Suprapubic skin (tissue), 4 donors: ENCODE measurements around the gene BPIFB4.

Source experiments
- EP300 ChIP-seq: sonication (generic); formaldehyde crosslinking; IDR thresholded peaks from one replicate; pipeline ENCODE4 v1.6.1; 2017; ENCODE audit warnings: antibody characterized with exemption
- POLR2A ChIP-seq, 2 donors: fragments of 450-650 bp; IDR thresholded peaks; one replicate each; pipeline ENCODE4 v1.6.1; 2017; ENCODE audit warnings: antibody characterized with exemption in 2 of 2, mild to moderate bottlenecking in 2 of 2, moderate library complexity in 2 of 2
- POLR2AphosphoS5 ChIP-seq, 3 donors: sonication (generic); formaldehyde crosslinking; IDR thresholded peaks; one replicate each; pipeline ENCODE4 v1.6.1; 2017; ENCODE audit warnings: antibody characterized with exemption in 3 of 3
- TF ChIP-seq, protein P1 (sequence below), 2 donors: fragments of 200-600 bp in 1 of 2; fragments of 450-650 bp in 1 of 2; sonication (generic) in 1 of 2; IDR thresholded peaks; one replicate each; pipeline ENCODE4 v1.5.1; 2016 to 2019; ENCODE audit warnings: antibody characterized with exemption in 2 of 2, mild to moderate bottlenecking in 1 of 2, moderate library complexity in 1 of 2

- TF ChIP-seq, protein P1, sequence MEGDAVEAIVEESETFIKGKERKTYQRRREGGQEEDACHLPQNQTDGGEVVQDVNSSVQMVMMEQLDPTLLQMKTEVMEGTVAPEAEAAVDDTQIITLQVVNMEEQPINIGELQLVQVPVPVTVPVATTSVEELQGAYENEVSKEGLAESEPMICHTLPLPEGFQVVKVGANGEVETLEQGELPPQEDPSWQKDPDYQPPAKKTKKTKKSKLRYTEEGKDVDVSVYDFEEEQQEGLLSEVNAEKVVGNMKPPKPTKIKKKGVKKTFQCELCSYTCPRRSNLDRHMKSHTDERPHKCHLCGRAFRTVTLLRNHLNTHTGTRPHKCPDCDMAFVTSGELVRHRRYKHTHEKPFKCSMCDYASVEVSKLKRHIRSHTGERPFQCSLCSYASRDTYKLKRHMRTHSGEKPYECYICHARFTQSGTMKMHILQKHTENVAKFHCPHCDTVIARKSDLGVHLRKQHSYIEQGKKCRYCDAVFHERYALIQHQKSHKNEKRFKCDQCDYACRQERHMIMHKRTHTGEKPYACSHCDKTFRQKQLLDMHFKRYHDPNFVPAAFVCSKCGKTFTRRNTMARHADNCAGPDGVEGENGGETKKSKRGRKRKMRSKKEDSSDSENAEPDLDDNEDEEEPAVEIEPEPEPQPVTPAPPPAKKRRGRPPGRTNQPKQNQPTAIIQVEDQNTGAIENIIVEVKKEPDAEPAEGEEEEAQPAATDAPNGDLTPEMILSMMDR (IDR thresholded peaks at IDR 0.05): no peak
- no peak for TF ChIP-seq POLR2AphosphoS5 (IDR thresholded peaks at IDR 0.05)
- no peak for TF ChIP-seq EP300
- no peak for TF ChIP-seq POLR2A (IDR thresholded peaks at IDR 0.05)
Observed at GRCh38 chr20:33145521-33145920, 66.1 kb downstream of the BPIFB4 start.
